GM08714 (cell line): ENCODE results near the gene ARHGAP20.

Experiments used
- H3K4me3 ChIP-seq: fragments of 200-500 bp; sonication (Bioruptor generic); 2 replicates; pipeline ENCODE4 v1.5.1; 2014; ENCODE audit warnings: mild to moderate bottlenecking, low read length, inconsistent platforms
- ZNF274 ChIP-seq: IDR thresholded peaks from 2 replicates; pipeline ENCODE4 v1.6.1; 2012; ENCODE audit warnings: mild to moderate bottlenecking, low read depth, low read length

Gene ARHGAP20

DNA sequence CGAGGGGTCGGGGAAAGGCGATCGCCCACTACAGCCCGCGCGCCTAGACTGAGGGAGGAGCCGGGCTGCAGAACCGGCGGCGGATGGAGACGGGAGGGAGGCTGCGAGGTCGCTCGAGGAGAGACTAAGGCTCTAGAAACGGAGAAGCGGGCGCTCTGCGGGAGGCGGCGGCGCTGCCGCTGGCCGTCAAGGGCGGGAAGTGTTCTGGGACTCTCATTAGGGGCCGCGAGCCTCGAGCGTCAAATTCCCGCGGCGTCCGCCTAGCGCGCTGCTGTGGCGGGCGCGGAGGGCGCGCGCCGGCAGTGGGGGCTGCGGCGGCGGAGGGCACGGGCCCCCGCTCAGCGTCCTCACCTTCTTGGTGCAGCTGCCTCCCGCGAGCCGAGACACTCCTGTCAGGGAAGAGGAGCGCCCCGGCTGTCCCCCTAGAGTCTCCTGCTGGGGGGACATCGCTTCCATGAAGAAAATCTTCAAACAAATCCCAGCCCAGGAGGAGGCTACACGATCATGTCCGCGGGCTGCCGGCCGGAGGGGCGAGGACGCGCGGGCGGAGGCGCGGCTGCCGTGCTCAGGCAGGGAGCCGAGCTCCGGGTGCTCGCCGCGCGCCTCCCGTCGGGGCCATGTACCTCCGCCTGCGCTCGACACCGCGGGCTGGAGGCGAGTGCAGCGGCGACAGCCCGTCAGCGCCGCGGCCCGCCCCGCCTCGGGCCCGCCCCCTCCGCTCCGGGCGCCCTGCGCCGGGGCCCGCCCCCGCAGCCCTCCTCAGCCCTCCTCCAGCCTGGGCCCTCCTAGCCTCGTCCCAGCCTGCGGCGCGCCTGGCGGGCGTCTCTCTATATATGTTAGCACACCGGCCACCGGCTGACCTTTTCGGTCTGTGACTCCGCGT lies at the start of gene ARHGAP20:
Gene ARHGAP20 (minus strand): TSS at position 662 of the 883 bp plus-strand sequence. CDS start 206 bp downstream, at position 456.
- peak within 1 kb of the TSS; percentile 53; the same call in 1 of the 2 replicates for H3K4me3 ChIP-seq
- TF ChIP-seq ZNF274 = no peak

DNA sequence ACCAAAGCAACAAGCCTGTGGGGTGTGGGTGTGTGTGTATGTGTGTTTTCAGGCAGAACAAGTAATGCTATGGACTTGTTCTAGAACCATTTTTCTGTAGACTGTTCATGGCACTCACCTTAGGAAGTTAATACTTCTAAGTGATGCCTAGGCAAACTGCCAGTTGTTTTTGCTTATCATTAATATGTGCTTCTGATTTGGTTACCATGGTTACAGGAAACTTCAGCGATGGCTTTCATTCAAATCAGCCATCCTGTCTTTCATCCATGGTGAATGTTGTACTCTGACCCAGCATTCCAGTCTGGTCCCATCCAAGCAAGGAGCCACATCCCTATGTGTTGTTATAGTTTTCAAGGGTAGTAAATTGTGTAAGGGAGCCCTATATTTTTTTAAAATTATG lies 49.8 kb upstream of the ARHGAP20 start:
- TF ChIP-seq ZNF274 = no peak
- no peak overlapping the region for H3K4me3 ChIP-seq

DNA sequence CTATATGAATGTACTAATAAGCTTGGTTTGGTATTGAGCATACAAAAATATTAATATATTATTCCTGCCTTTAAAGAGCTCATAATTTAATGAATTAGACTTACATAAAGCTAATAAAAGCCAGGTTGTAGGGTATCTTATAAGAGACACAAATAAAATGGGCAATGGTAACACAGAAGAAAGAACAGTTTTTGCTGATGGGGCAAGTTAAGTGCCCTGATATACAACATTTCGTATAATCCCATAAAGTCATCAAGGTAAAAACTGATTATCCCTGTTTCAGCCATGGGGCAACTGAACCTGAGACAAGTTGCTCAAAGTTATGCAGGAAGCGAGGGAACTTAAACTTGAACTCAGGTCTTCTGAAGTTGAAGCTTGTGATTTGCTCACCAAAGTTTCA lies 48.9 kb upstream of the ARHGAP20 start:
- H3K4me3 ChIP-seq = no peak overlapping the region
- no peak for TF ChIP-seq ZNF274

- no peak for TF ChIP-seq ZNF274
Measured at GRCh38 chr11:110759972-110760381, 47.7 kb upstream of the ARHGAP20 start.

DNA sequence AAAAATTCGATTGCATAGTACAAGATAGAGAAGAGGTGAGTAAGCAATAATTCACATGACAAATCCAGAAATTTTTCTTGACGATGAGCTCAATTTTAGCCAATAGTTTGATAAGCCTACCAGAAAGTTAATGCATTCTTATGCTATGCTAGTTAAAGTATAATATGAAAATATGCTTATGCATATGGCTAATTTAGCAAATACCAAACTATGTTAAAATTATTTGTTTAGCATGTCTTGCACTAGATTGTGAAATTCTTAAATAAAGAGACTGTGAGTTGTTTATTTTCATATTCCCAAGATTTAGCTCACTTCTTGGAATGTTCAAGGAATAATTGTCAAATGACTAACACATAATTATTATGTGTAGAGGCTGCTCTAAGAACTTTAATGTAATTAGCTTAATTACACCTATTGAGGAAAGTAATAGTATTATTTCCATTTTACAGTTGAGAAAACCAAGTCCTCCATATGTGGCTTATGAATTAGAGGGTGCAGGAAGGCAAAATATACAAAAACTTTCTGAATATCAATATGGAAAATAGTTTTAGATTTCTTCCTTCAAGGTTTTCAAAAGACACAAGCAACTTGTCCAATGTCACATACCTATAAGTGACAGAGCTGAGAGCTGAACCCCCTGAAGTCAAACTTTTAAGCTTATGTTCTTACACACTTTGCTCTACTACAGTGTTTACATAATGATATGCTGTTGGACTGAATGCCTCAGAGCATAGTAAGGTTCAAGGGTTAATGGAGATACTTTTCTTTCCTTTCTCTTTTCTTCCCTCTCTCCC lies 45.9 kb upstream of the ARHGAP20 start:
- no peak overlapping the region for H3K4me3 ChIP-seq
- no peak for TF ChIP-seq ZNF274

More at GRCh38 chr11:110759972-110760381, 47.7 kb upstream of the ARHGAP20 start:
- H3K4me3 ChIP-seq = no peak overlapping the region

DNA sequence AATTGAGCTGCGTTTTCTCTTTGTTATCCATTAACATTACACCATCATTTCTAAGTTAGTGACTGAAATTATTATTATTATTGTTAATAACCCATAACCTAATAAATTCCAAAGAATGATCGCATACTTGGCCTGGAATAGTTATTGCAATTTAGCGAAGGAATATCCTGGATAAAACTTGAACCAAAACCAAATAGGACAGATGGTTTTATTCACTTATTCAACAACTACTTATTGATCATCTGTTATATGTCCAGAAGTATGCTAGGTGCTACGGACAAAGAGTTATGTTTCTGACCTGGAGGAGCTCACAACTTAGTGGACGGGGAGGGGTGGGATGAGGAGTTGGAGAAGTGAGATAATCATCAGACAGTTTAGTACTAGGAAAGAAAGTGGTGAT lies 44.8 kb upstream of the ARHGAP20 start:
- H3K4me3 ChIP-seq = no peak overlapping the region
- no peak for TF ChIP-seq ZNF274

GRCh38 chr11:110755941-110756340 lies 43.7 kb upstream of the ARHGAP20 start:
- H3K4me3 ChIP-seq = no peak overlapping the region
- TF ChIP-seq ZNF274 = no peak

DNA sequence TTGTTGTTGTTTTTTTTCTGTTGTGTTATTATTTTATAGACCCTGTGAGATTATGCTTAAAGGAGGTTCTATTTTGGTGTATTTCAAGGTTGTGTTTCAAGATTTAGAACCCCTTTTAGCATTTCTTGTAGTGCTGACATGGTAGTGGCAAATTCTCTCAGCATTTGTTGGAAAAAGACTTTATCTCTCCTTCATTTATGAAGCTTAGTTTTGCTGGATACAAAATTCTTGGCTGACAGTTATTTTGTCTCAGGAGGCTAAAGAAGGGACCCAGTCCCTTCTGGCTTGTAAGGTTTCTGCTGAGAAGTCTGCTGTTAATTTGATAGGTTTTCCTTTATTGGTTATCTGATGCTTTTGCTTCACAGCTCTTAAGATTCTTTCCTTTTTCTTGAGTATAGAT lies 40.7 kb upstream of the ARHGAP20 start:
- H3K4me3 ChIP-seq = no peak overlapping the region
- no peak for TF ChIP-seq ZNF274

DNA sequence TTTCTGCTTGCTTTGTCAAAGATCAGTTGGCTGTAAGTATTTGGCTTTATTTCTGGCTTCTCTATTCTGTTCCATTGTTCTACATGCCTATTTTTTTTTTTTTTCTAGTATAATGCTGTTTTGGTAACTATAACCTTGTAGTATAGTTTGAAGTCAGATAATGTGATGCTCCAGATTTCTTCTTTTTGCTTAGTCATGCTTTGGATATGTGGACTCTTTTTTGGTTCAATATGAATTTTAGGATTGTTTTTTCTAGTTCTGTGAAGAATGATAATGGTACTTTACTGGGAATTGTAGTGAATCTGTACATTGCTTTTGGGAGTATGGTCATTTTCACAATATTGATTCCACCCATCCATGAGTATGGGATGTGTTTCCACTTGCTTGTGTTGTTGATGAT lies 37.9 kb upstream of the ARHGAP20 start:
- no peak overlapping the region for H3K4me3 ChIP-seq
- TF ChIP-seq ZNF274 = no peak

- no peak for TF ChIP-seq ZNF274
- no peak overlapping the region for H3K4me3 ChIP-seq
Measured at GRCh38 chr11:110747531-110747930, 35.3 kb upstream of the ARHGAP20 start.

GRCh38 chr11:110738641-110739040 lies 26.4 kb upstream of the ARHGAP20 start:
- no peak overlapping the region for H3K4me3 ChIP-seq
- TF ChIP-seq ZNF274 = no peak

- TF ChIP-seq ZNF274 = no peak
Measured at GRCh38 chr11:110737593-110737992, 25.4 kb upstream of the ARHGAP20 start.

GRCh38 chr11:110736171-110736553 lies 23.9 kb upstream of the ARHGAP20 start:
- TF ChIP-seq ZNF274 = no peak
- H3K4me3 ChIP-seq = no peak overlapping the region

More at GRCh38 chr11:110737593-110737992, 25.4 kb upstream of the ARHGAP20 start:
- no peak overlapping the region for H3K4me3 ChIP-seq

DNA sequence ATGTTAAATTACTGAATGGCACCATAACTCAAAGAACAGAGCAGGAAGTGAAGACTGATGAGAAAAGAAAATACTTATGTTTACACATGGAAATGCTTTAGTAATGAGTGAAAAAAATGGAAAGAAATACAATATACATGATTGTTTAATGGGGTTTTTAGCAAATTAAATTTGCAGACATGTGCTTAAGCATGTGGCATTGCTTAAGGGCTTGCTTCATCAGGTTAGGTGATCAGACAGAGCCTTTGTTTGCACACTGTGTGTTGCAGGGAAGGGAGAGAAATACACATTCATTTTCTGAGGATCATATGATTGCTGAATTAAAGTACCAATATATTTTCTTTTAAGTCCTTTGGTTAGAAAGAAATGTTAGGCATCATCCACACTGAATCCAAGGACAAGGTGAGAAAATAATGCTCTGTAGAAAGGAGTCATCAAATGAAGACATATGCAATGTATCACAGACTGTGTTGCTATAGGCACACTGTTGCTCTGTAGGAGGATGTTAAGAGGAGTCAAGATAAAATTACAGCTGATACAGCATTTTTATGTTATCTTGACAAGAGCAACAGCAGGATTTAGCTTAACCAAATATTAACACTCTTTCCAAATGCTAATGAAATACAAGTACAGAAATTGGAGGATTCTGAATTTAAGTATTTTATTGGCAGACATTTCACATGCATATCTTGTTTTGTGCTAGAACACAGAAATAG lies 23.4 kb upstream of the ARHGAP20 start:
- no peak for TF ChIP-seq ZNF274
- no peak overlapping the region for H3K4me3 ChIP-seq
